GM23338 (cell line): ENCODE measurements around the gene TBC1D5.

ENCODE experiments used
- EZH2 ChIP-seq: fragments of 200-600 bp; sonication (generic); IDR thresholded peaks from one replicate; pipeline ENCODE4 v1.8.0; 2017; ENCODE audit warnings: antibody characterized with exemption, mild to moderate bottlenecking, low read depth; ENCODE audit not compliant: unreplicated experiment
- EZH2phosphoT487 ChIP-seq: fragments of 200-600 bp; sonication (generic); IDR thresholded peaks from one replicate; pipeline ENCODE4 v1.8.1; 2018; ENCODE audit warnings: antibody characterized with exemption; ENCODE audit not compliant: unreplicated experiment
- JUNB ChIP-seq: IDR thresholded peaks from one replicate; pipeline ENCODE4 v1.6.1; 2016; ENCODE audit warnings: antibody characterized with exemption; ENCODE audit not compliant: unreplicated experiment
- NANOG ChIP-seq: IDR thresholded peaks from 2 replicates; pipeline ENCODE4 v1.6.1; 2016; ENCODE audit warnings: antibody characterized with exemption, borderline replicate concordance
- POLR2AphosphoS5 ChIP-seq: IDR thresholded peaks from 2 replicates; pipeline ENCODE4 v1.6.1; 2016; ENCODE audit warnings: antibody characterized with exemption, low read depth
- ZNF331 ChIP-seq: fragments of 250-450 bp; sonication (Bioruptor Pico); IDR thresholded peaks from 2 replicates; pipeline ENCODE4 v1.5.0; 2020; ENCODE audit warnings: low read depth, mild to moderate bottlenecking, moderate library complexity
- TF ChIP-seq, protein P1 (sequence below), 2 experiments: fragments of 200-600 bp in 1 of 2; sonication (generic) in 1 of 2; conservative IDR thresholded peaks; 2 replicates each; pipeline versions ENCODE4 v1.5.1 to v1.6.1; 2016 to 2017; ENCODE audit warnings: antibody characterized with exemption in 2 of 2, low read depth in 2 of 2, mild to moderate bottlenecking in 2 of 2, moderate library complexity in 1 of 2
- TF ChIP-seq, protein P2 (sequence below): IDR thresholded peaks from one replicate; pipeline ENCODE4 v1.6.1; 2018; ENCODE audit warnings: antibody characterized with exemption; ENCODE audit not compliant: unreplicated experiment

DNA sequence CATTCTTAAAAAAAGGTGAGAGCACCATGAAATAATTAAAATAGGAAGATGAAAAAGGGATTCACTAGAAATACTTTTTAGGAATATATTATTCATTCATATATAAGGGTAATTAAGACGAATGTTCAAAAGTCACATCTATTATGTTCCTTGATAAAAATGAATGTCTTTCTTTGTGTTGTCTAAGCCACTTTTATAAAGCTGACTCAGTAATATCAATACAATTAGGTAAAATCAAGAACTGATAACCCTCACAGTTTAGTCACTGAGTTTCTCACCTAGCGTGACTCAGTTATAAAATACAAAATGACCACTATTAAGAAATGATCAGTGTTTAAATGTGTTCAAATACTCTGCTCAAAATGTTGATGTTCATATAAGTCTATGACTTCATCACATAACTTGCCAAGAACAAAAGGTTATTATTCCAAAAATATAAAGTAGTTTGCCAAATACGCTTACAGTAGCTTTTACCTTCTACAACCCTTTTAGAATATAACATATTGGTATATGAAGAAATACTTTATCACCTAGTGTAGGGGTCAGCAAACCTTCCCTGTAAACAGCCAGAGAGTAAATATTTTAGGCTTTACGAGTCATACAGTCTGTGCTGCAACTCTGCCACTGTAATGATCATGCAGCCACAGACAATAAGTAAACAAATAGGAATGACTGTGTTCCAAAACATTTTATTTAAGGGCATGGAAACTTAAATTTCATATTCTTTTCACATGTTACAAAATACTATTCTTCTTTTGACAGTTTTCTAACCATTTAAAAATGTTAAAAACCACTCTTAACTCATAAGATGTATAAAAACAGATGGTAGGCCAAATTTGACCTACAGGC, 369.8 kb downstream of the TBC1D5 start:
- TF ChIP-seq JUNB (no peak), EZH2 (no peak), POLR2AphosphoS5 (no peak), NANOG (no peak), EZH2phosphoT487 (no peak), ZNF331 (no peak)
- TF ChIP-seq, protein P1, sequence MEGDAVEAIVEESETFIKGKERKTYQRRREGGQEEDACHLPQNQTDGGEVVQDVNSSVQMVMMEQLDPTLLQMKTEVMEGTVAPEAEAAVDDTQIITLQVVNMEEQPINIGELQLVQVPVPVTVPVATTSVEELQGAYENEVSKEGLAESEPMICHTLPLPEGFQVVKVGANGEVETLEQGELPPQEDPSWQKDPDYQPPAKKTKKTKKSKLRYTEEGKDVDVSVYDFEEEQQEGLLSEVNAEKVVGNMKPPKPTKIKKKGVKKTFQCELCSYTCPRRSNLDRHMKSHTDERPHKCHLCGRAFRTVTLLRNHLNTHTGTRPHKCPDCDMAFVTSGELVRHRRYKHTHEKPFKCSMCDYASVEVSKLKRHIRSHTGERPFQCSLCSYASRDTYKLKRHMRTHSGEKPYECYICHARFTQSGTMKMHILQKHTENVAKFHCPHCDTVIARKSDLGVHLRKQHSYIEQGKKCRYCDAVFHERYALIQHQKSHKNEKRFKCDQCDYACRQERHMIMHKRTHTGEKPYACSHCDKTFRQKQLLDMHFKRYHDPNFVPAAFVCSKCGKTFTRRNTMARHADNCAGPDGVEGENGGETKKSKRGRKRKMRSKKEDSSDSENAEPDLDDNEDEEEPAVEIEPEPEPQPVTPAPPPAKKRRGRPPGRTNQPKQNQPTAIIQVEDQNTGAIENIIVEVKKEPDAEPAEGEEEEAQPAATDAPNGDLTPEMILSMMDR (conservative IDR thresholded peaks at IDR 0.05; ENCODE audit: low read depth in 2 of 2), result no peak
- TF ChIP-seq, protein P2, sequence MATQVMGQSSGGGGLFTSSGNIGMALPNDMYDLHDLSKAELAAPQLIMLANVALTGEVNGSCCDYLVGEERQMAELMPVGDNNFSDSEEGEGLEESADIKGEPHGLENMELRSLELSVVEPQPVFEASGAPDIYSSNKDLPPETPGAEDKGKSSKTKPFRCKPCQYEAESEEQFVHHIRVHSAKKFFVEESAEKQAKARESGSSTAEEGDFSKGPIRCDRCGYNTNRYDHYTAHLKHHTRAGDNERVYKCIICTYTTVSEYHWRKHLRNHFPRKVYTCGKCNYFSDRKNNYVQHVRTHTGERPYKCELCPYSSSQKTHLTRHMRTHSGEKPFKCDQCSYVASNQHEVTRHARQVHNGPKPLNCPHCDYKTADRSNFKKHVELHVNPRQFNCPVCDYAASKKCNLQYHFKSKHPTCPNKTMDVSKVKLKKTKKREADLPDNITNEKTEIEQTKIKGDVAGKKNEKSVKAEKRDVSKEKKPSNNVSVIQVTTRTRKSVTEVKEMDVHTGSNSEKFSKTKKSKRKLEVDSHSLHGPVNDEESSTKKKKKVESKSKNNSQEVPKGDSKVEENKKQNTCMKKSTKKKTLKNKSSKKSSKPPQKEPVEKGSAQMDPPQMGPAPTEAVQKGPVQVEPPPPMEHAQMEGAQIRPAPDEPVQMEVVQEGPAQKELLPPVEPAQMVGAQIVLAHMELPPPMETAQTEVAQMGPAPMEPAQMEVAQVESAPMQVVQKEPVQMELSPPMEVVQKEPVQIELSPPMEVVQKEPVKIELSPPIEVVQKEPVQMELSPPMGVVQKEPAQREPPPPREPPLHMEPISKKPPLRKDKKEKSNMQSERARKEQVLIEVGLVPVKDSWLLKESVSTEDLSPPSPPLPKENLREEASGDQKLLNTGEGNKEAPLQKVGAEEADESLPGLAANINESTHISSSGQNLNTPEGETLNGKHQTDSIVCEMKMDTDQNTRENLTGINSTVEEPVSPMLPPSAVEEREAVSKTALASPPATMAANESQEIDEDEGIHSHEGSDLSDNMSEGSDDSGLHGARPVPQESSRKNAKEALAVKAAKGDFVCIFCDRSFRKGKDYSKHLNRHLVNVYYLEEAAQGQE, result no peak
